ENCODE measurements around the gene ORM2. TPM values are rescaled to one million over a fixed set of nuclear protein-coding genes. Genes with fewer than 3 reads are reported as not detected.

ORM2 gene
- total and polyA plus RNA-seq, 2 experiments from 2014 or later: 0.76 TPM

- Histone ChIP-seq H3K79me2 (replicated peaks; ENCODE audit: insufficient read depth) (no peaks in the 10 kb centered on the region), H3K27me3 (ENCODE audit: insufficient read depth) (no peaks in the 10 kb centered on the region), H3K4me3 (no peak overlapping the region), H2AFZ (no peak overlapping the region), H3K4me2 (no peak overlapping the region), H3K36me3 (ENCODE audit: insufficient read depth) (peaks cover 5% of the 10 kb centered on the region), H3K4me1 (ENCODE audit: insufficient read depth) (no peaks in the 10 kb centered on the region), H3K27ac (ENCODE audit: low read depth) (no peak overlapping the region), H3F3A (replicated peaks; ENCODE audit: low read depth) (0 out of 2 replicates have a peak, but pooled peaks cover 4% of the 10 kb centered on the region), H3K9me2 (ENCODE audit: insufficient read depth) (no peaks in the 10 kb centered on the region), H4K20me1 (replicated peaks; ENCODE audit: insufficient read depth) (no peaks in the 10 kb centered on the region; the same call in 1 of the 2 replicates)
- H3K27me3 Mint-ChIP-seq (ENCODE audit: insufficient read depth, low read depth, poor library complexity): peaks cover 10% of the 10 kb centered on the region
- DNase-seq (ENCODE audit: low spot score): no peak
- H3K4me1 Mint-ChIP-seq: no peaks in the 10 kb centered on the region
- no peak overlapping the region for H3K27ac Mint-ChIP-seq
- no peaks in the 10 kb centered on the region for H3K9me3 Mint-ChIP-seq
- no peak for ATAC-seq
- TF ChIP-seq EZH2phosphoT487 (IDR thresholded peaks at IDR 0.05; ENCODE audit: unreplicated experiment) (no peak), JUNB (IDR thresholded peaks at IDR 0.05; ENCODE audit: unreplicated experiment) (no peak), CTCF (conservative IDR thresholded peaks at IDR 0.05; ENCODE audit: low read depth in 2 of 2) (peak in 1 of 2 experiments; percentile 18; a peak in 1 of 4 replicates)
- peaks cover 86% of the 10 kb centered on the region for H3K36me3 Mint-ChIP-seq (ENCODE audit: low read depth)
- no peak overlapping the region for H3K4me3 Mint-ChIP-seq
Observed at GRCh38 chr9:114341152-114341830, 11.6 kb downstream of the ORM2 start.

- H3K27ac ChIP-seq (ENCODE audit: low read depth): no peak overlapping the region
- H2AFZ ChIP-seq: no peak overlapping the region
- 0 out of 2 replicates have a peak, but pooled peaks cover 4% of the 10 kb centered on the region for H3F3A ChIP-seq (replicated peaks; ENCODE audit: low read depth)
- DNase-seq (ENCODE audit: low spot score): no peak
- H3K79me2 ChIP-seq (replicated peaks; ENCODE audit: insufficient read depth): no peaks in the 10 kb centered on the region
- no peak for ATAC-seq
- H3K9me2 ChIP-seq (ENCODE audit: insufficient read depth): no peaks in the 10 kb centered on the region
- no peaks in the 10 kb centered on the region; the same call in 1 of the 2 replicates for H4K20me1 ChIP-seq (replicated peaks; ENCODE audit: insufficient read depth)
- no peak overlapping the region for H3K4me3 Mint-ChIP-seq
- H3K9me3 Mint-ChIP-seq: no peaks in the 10 kb centered on the region
- peaks cover 12% of the 10 kb centered on the region for H3K36me3 ChIP-seq (ENCODE audit: insufficient read depth)
- no peak overlapping the region for H3K4me2 ChIP-seq
- no peaks in the 10 kb centered on the region for H3K4me1 Mint-ChIP-seq
- H3K27me3 ChIP-seq (ENCODE audit: insufficient read depth): no peaks in the 10 kb centered on the region
- H3K27me3 Mint-ChIP-seq (ENCODE audit: insufficient read depth, low read depth, poor library complexity): peaks cover 10% of the 10 kb centered on the region
- H3K4me1 ChIP-seq (ENCODE audit: insufficient read depth): no peaks in the 10 kb centered on the region
- H3K27ac Mint-ChIP-seq: no peak overlapping the region
- H3K36me3 Mint-ChIP-seq (ENCODE audit: low read depth): peaks cover 87% of the 10 kb centered on the region
- H3K4me3 ChIP-seq: no peak overlapping the region
- TF ChIP-seq CREB1 (CRISPR knock-in tag; IDR thresholded peaks at IDR 0.05; ENCODE audit: low read depth): no peak
- no peak for TF ChIP-seq REST (IDR thresholded peaks at IDR 0.05; ENCODE audit: unreplicated experiment)
- TF ChIP-seq ZNF114 (CRISPR knock-in tag; IDR thresholded peaks at IDR 0.05): no peak
- TF ChIP-seq ZNF331 (CRISPR knock-in tag; IDR thresholded peaks at IDR 0.05; ENCODE audit: low read depth): no peak
- no peak for TF ChIP-seq POLR2AphosphoS5 (IDR thresholded peaks at IDR 0.05; ENCODE audit: low read depth)
- TF ChIP-seq ZNF462 (CRISPR knock-in tag; IDR thresholded peaks at IDR 0.05): no peak
- TF ChIP-seq EZH2phosphoT487 (IDR thresholded peaks at IDR 0.05; ENCODE audit: unreplicated experiment): no peak
Observed at GRCh38 chr9:114341991-114342390, 12.3 kb downstream of the ORM2 start.
